ENCODE measurements around the gene HELB.

The HELB gene

DNA sequence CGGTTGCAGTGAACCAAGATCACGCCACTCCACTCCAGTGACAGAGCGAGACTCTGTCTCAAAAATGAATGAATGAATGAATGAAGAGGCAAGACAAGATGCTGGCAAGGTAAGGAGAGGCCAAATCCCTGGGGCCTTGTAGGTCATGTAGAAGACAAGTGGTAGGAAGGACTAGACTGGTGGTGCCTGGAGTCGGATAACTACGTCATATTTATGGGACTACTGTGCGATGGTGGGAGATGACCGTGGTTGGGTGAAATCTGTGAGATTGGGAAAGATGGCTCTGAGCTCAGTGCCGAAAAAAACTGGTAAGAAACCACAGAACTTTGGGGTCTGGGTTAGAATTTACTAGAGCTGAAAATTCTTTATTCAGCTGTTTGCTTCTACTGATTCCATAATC is 50.6 kb downstream of the HELB start:
- H3K27me3 ChIP-seq = no peaks in the 10 kb centered on the region
- H3K9me3 ChIP-seq = no peaks in the 10 kb centered on the region
- H3K4me3 ChIP-seq (ENCODE audit: low read depth in 1 of 2, low read length in 1 of 2) = no peak overlapping the region
- no peak for TF ChIP-seq CTCF (IDR thresholded peaks at IDR 0.05)
- no peaks in the 10 kb centered on the region for H3K4me1 ChIP-seq (ENCODE audit: control insufficient read depth in 1 of 2, insufficient read depth in 1 of 2, low read depth in 1 of 2, low read length in 1 of 2)
- no peaks in the 10 kb centered on the region for H3K36me3 ChIP-seq
- H3K27ac ChIP-seq = no peak overlapping the region

- Histone ChIP-seq H3K27me3 (no peaks in the 10 kb centered on the region), H3K9me3 (no peaks in the 10 kb centered on the region), H3K4me1 (ENCODE audit: control insufficient read depth in 1 of 2, insufficient read depth in 1 of 2, low read depth in 1 of 2, low read length in 1 of 2) (no peaks in the 10 kb centered on the region), H3K4me3 (ENCODE audit: low read depth in 1 of 2, low read length in 1 of 2) (no peak overlapping the region), H3K36me3 (no peaks in the 10 kb centered on the region), H3K27ac (no peak overlapping the region)
- TF ChIP-seq CTCF (IDR thresholded peaks at IDR 0.05) = no peak
Observed at GRCh38 chr12:66354291-66354690, 52.0 kb downstream of the HELB start.

DNA sequence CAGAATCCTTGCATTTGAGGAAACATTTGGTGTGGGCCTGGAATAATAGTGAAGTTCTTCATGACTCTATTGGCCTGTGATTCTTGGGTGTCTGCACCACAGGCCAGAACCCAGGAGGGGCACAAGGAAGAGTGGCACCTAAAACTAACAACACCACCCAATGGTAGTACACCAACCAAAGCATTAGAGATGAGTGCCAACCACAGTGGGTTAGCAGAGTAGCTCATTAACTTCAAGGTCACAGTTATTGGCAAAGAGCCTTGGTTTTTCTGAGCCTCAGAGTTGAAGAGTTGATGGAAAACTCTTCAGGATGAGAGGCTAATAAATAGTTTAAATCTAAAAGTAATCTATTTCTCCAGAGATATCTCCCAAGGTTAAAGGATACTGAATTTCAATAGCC is 57.0 kb downstream of the HELB start:
- H3K9me3 ChIP-seq = no peaks in the 10 kb centered on the region
- no peaks in the 10 kb centered on the region for H3K36me3 ChIP-seq
- no peak overlapping the region for H3K4me3 ChIP-seq (ENCODE audit: low read depth in 1 of 2, low read length in 1 of 2)
- H3K27ac ChIP-seq = no peak overlapping the region
- H3K27me3 ChIP-seq = no peaks in the 10 kb centered on the region
- no peak for TF ChIP-seq CTCF (IDR thresholded peaks at IDR 0.05)
- H3K4me1 ChIP-seq (ENCODE audit: control insufficient read depth in 1 of 2, insufficient read depth in 1 of 2, low read depth in 1 of 2, low read length in 1 of 2) = no peaks in the 10 kb centered on the region

DNA sequence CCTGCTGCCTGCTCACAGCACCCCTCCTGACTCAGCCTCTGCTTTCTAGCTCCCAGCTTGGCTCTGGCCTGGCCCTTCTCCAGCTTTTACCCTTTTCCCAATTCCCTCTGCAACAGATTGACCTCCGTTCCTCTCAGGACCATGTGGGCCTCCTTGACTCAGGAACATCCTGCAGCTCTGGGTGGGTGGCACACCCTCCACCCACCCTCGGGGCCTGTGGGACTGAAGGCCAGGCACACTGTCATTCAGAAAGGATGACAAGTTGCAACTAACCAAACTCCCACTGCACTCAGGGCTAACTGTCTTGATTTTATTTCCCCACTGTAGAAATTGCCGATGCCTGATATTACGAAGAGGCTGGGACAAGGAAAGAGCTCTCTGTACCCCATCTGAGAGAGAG is 59.4 kb downstream of the HELB start:
- TF ChIP-seq CTCF (IDR thresholded peaks at IDR 0.05) = no peak
- no peaks in the 10 kb centered on the region for H3K36me3 ChIP-seq
- H3K4me3 ChIP-seq (ENCODE audit: low read depth in 1 of 2, low read length in 1 of 2) = no peak overlapping the region
- H3K27me3 ChIP-seq = no peaks in the 10 kb centered on the region
- H3K9me3 ChIP-seq = no peaks in the 10 kb centered on the region
- peaks cover 0 to 6% of the 10 kb centered on the region in 2 experiments for H3K4me1 ChIP-seq (ENCODE audit: control insufficient read depth in 1 of 2, insufficient read depth in 1 of 2, low read depth in 1 of 2, low read length in 1 of 2)
- H3K27ac ChIP-seq = no peak overlapping the region

- no peak for TF ChIP-seq CTCF (IDR thresholded peaks at IDR 0.05)
- no peak overlapping the region for H3K4me3 ChIP-seq (ENCODE audit: low read depth in 1 of 2, low read length in 1 of 2)
Observed at GRCh38 chr12:66365718-66366490, 63.6 kb downstream of the HELB start.

More at GRCh38 chr12:66365718-66366490, 63.6 kb downstream of the HELB start:
- Histone ChIP-seq H3K4me1 (ENCODE audit: control insufficient read depth in 1 of 2, insufficient read depth in 1 of 2, low read depth in 1 of 2, low read length in 1 of 2) (peaks cover 0 to 6% of the 10 kb centered on the region in 2 experiments), H3K9me3 (no peaks in the 10 kb centered on the region), H3K27ac (no peak overlapping the region), H3K27me3 (no peaks in the 10 kb centered on the region), H3K36me3 (no peaks in the 10 kb centered on the region)

Data from neutrophil (primary cell).